Adrenal gland (tissue), 5 donors: ENCODE data around the gene GALNT9.

Source experiments
- CTCF ChIP-seq, 6 experiments: fragments of 450-650 bp in 4 of 6; fragments of 200-600 bp in 2 of 6; sonication (generic) in 1 of 6; IDR thresholded peaks; 1 replicate in 5 of 6; 2 replicates in 1 of 6; pipeline versions ENCODE4 v1.5.1 to v1.8.0; 2016 to 2021; ENCODE audit warnings: antibody characterized with exemption in 6 of 6, mild to moderate bottlenecking in 2 of 6, moderate library complexity in 1 of 6
- POLR2A ChIP-seq, 2 donors: fragments of 450-650 bp; IDR thresholded peaks; one replicate each; pipeline ENCODE4 v1.6.1; 2017; ENCODE audit warnings: antibody characterized with exemption in 2 of 2, mild to moderate bottlenecking in 2 of 2, moderate library complexity in 1 of 2
- donor health status: DM: no; HTN: no; CAD: no.

- TF ChIP-seq CTCF (IDR thresholded peaks at IDR 0.05) (no peak), POLR2A (IDR thresholded peaks at IDR 0.05) (no peak)
Measured at GRCh38 chr12:132316497-132317232, 12.7 kb downstream of the GALNT9 start.
